Esophagus squamous epithelium (tissue), 5 donors: ENCODE results near the gene ARHGAP9. TPM values are rescaled to one million over a fixed set of nuclear protein-coding genes. Genes with fewer than 3 reads are reported as not detected.
A peak's percentile ranks its signal among the peaks of the same experiment; 100 is the strongest.
"Not testable (repeated sequence)": the region's sequence is repeated elsewhere in the genome, so short reads cannot be mapped to it uniquely, and the experiment has no call there.

Source experiments
- DNase-seq: peaks from one replicate; lab custom pipeline; 2025; lab: John Stamatoyannopoulos, UW
- H3K27ac ChIP-seq, 4 donors: fragments of 200-600 bp; sonication (generic); one replicate each; pipeline ENCODE4 v1.5.1; 2016 to 2019; ENCODE audit warnings: mild to moderate bottlenecking in 1 of 4
- H3K27me3 ChIP-seq, 4 donors: fragments of 200-600 bp; sonication (generic); 1 replicate in 3 of 4; 2 replicates in 1 of 4; pipeline versions ENCODE4 v1.5.1 to v1.6.0; 2017 to 2021; ENCODE audit warnings: antibody characterized with exemption in 1 of 4
- H3K36me3 ChIP-seq, 3 donors: fragments of 200-600 bp; sonication (generic); one replicate each; pipeline ENCODE4 v1.5.1; 2016 to 2019
- H3K4me1 ChIP-seq, 3 donors: fragments of 200-600 bp; sonication (generic); one replicate each; pipeline ENCODE4 v1.5.1; 2017 to 2019
- H3K4me3 ChIP-seq, 4 donors: fragments of 200-600 bp; sonication (generic); 1 replicate in 3 of 4; 2 replicates in 1 of 4; pipeline ENCODE4 v1.5.1; 2016 to 2019; ENCODE audit warnings: mild to moderate bottlenecking in 2 of 4, moderate library complexity in 1 of 4
- H3K9me3 ChIP-seq, 3 donors: fragments of 200-600 bp; sonication (generic); one replicate each; pipeline ENCODE4 v1.5.1; 2016 to 2019
- CTCF ChIP-seq, 6 experiments: fragments of 450-650 bp in 4 of 6; fragments of 200-600 bp in 2 of 6; sonication (generic) in 2 of 6; IDR thresholded peaks; one replicate each; pipeline ENCODE4 v1.5.1; 2016 to 2019; ENCODE audit warnings: antibody characterized with exemption in 6 of 6, mild to moderate bottlenecking in 4 of 6, moderate library complexity in 4 of 6
- POLR2A ChIP-seq, 4 donors: fragments of 450-650 bp; IDR thresholded peaks; one replicate each; pipeline ENCODE4 v1.6.1; 2017; ENCODE audit warnings: antibody characterized with exemption in 4 of 4, mild to moderate bottlenecking in 4 of 4, moderate library complexity in 3 of 4
- WGBS, 2 donors: methylation state at CpG; one replicate each; pipeline ENCODE4 v1.1.5; 2018; 5-methylcytosine and 5-hydroxymethylcytosine counted together
- intact Hi-C: fragments of 100-400 bp; cut with DNase I; formaldehyde crosslinking; loops from one replicate; pipeline ENCODE4 v1.15.0; 2022
- total RNA-seq, 4 donors: library from RNA; depleted of rRNA; stranded (reverse); fragments of >200 nt; gene quantifications; one replicate each; pipeline ENCODE4 v1.1.0, GENCODE V29; 2016
- donor health status: DM: yes; HTN: yes; CAD: no.

The ARHGAP9 gene
- total RNA-seq, 4 donors from 2014 or later: 4.5 to 20.4 (median 11.3) TPM

GRCh38 chr12:57519796-57520052, 40.1 kb upstream of the ARHGAP9 start:
- H3K27me3 ChIP-seq: no peaks in the 10 kb centered on the region
- peaks cover 51 to 82% (median 51%) of the 10 kb centered on the region in 3 donors for H3K4me1 ChIP-seq
- intact Hi-C loops: no loop called here
- TF ChIP-seq CTCF (IDR thresholded peaks at IDR 0.05): no peak
- no peak for TF ChIP-seq POLR2A (IDR thresholded peaks at IDR 0.05)
- DNase-seq: no peak
- no peaks in the 10 kb centered on the region for H3K9me3 ChIP-seq
- peaks cover 17 to 45% (median 22%) of the 10 kb centered on the region in 3 donors for H3K36me3 ChIP-seq
- H3K27ac ChIP-seq: peak overlapping the region; percentile 96 to 100 (median 99)
- H3K4me3 ChIP-seq: peak overlapping the region; percentile 57 to 93 (median 72)
- no CpG with 5 or more reads among the region's 8 CpGs for WGBS, 2 donors

GRCh38 chr12:57518920-57519795, 39.5 kb upstream of the ARHGAP9 start:
- H3K4me1 ChIP-seq: peaks cover 46 to 77% (median 49%) of the 10 kb centered on the region in 3 donors
- H3K27me3 ChIP-seq: no peaks in the 10 kb centered on the region
- TF ChIP-seq POLR2A (IDR thresholded peaks at IDR 0.05) (peak in 1 of 4 donors; percentile 13), CTCF (IDR thresholded peaks at IDR 0.05) (no peak)
- H3K9me3 ChIP-seq: no peaks in the 10 kb centered on the region
- H3K36me3 ChIP-seq: peaks cover 17 to 45% (median 22%) of the 10 kb centered on the region in 3 donors
- no peak for DNase-seq
- intact Hi-C loops: no loop called here
- H3K4me3 ChIP-seq: peak overlapping the region; percentile 57 to 93 (median 72)
- peak overlapping the region; percentile 96 to 100 (median 99) for H3K27ac ChIP-seq
- 23 to 39% methylated on average over 4 to 7 of the region's 7 CpGs for WGBS, 2 donors

GRCh38 chr12:57518176-57518919, 38.7 kb upstream of the ARHGAP9 start:
- H3K4me3 ChIP-seq: peak overlapping the region in 3 of 4 donors; percentile 2 to 93 (median 69)
- H3K9me3 ChIP-seq: no peaks in the 10 kb centered on the region
- H3K4me1 ChIP-seq: peaks cover 38 to 69% (median 40%) of the 10 kb centered on the region in 3 donors
- H3K27me3 ChIP-seq: no peaks in the 10 kb centered on the region
- TF ChIP-seq POLR2A (IDR thresholded peaks at IDR 0.05) (no peak), CTCF (IDR thresholded peaks at IDR 0.05) (no peak)
- no peak for DNase-seq
- 43 to 59% methylated on average over 8 of the region's 8 CpGs for WGBS, 2 donors
- intact Hi-C loops: no loop called here
- H3K36me3 ChIP-seq: peaks cover 17 to 50% (median 24%) of the 10 kb centered on the region in 3 donors
- peak overlapping the region; percentile 24 to 100 (median 99) for H3K27ac ChIP-seq

GRCh38 chr12:57517718-57518117, 38.1 kb upstream of the ARHGAP9 start:
- Histone ChIP-seq H3K4me1 (peaks cover 38 to 66% (median 38%) of the 10 kb centered on the region in 3 donors), H3K4me3 (peak overlapping the region in 1 of 4 donors; percentile 69), H3K36me3 (peaks cover 17 to 56% (median 29%) of the 10 kb centered on the region in 3 donors), H3K27ac (peak overlapping the region; percentile 24 to 100 (median 99))
- WGBS, 2 donors: 82 to 83% methylated on average over 10 of the region's 10 CpGs
- H3K27me3 ChIP-seq, DNase-seq, intact Hi-C loops, H3K9me3 ChIP-seq: not testable (repeated sequence)

GRCh38 chr12:57517187-57517586, 37.5 kb upstream of the ARHGAP9 start:
- Histone ChIP-seq H3K36me3 (peaks cover 17 to 62% (median 33%) of the 10 kb centered on the region in 3 donors), H3K9me3 (no peaks in the 10 kb centered on the region), H3K4me3 (no peak overlapping the region), H3K4me1 (peaks cover 36 to 64% (median 38%) of the 10 kb centered on the region in 3 donors), H3K27ac (peak overlapping the region; percentile 36 to 99 (median 82)), H3K27me3 (no peaks in the 10 kb centered on the region)
- intact Hi-C loops: no loop called here
- 0 to 44% methylated on average over 1 of the region's 1 CpG for WGBS, 2 donors
- DNase-seq: no peak
- no peak for TF ChIP-seq CTCF (IDR thresholded peaks at IDR 0.05)
- TF ChIP-seq POLR2A (IDR thresholded peaks at IDR 0.05): no peak
